Activated CD4-positive, alpha-beta T cell treated with anti-CD3 and anti-CD28 coated beads, Interleukin-2, amount 50 U/mL, for 24 hours (primary cell): Measurements from ENCODE around the gene TRIM44.
"Not testable (repeated sequence)": the region's sequence is repeated elsewhere in the genome, so short reads cannot be mapped to it uniquely, and the experiment has no call there.

Experiments
- DNase-seq, 2 donors: peaks; one replicate each; pipeline ENCODE4 v3.0.0-alpha.2; 2020; ENCODE audit warnings: low read depth in 1 of 2, low spot score in 1 of 2

Gene TRIM44

DNA sequence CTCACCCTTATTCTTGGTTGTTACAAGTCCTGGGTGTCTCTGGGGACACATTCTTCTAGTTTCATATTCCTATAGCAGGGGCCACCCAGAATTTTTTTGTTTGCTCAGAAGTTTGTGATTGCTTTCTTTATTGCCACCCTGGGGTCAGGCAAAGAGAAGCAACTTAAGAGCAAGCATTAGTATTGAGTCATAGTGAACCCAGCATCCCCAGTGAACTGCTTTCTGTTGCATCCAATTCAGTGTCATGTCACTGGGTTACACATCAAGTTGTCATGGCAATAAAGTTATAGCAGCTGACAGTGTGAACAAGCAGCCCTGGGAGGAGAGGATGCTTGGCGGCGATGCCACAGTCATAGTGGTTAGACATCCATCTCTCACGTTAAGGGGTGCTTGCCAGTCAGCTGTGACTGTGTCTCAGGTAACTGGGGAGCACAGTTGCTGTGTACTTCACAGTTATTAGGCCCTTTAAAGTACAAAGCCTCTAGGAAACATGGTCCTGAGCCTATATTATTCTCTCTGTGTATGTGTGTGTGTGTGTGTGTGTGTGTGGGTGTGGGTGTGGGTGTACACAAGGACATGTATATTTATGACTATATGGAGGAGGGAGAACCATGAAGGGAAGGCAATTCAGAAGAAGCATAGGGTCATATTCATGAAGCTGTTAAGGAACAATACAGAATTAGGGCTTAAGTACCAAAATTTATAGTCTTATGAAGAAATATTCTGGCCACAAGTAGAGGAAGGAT is 52.5 kb downstream of the TRIM44 start:
- DNase-seq: no peak

GRCh38 chr11:35715677-35716076 is 53.1 kb downstream of the TRIM44 start:
- DNase-seq: not testable (repeated sequence)

DNA sequence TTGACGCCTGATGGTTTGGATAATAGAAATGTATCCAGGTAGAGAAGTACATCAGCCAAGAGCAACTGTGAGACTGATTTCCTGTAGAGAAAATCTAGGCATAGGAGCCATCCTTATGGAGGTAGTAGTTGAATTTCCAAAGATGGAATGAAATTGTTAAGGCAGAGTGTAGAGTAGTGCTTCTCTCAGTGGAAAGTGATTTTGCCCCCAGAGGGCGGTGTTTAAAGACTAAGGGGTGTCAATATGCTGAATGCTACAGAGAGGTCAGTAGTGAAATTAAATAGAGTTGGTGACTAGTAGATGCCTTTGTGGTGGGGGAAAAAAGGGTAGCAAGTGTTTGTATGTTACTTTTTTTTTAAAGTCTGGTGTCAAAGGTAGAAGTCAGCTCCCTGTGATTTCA is 54.5 kb downstream of the TRIM44 start:
- DNase-seq: no peak

- no peak for DNase-seq
These were observed 54.9 kb downstream of the TRIM44 start for GRCh38 chr11:35717520-35717919.

DNA sequence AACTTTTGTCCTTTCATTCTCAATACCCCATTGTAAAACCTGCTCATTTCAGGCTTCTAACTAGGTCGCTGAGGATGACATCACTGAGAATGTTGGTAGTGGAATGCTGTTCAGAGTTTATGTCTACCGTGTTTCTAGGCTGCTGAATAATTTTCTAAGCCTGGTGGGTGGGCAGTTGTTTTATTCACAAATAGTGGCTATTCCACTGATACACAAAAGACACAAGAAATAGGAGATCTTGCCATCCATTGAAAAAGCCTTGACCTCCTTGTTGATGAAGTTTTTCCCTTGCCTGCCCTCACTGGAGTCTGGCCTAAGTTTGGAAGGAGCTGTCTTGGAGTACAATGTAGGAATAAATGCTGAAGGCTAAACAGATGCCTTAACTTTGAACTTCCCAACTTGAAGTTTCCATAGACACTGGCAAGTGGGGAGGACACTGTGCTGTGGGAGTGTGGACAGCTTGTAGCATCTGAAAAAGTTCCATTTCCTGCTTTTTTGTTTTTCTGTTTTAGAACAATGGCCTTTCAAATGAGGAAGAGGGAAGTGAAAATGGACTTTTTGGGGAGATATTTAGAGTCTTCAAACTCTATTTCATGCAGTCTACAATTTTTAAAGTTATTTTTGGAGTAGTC is 59.2 kb downstream of the TRIM44 start:
- no peak for DNase-seq

GRCh38 chr11:35722641-35723040 is 60.1 kb downstream of the TRIM44 start:
- no peak for DNase-seq

GRCh38 chr11:35723493-35723892 is 60.9 kb downstream of the TRIM44 start:
- no peak for DNase-seq

DNA sequence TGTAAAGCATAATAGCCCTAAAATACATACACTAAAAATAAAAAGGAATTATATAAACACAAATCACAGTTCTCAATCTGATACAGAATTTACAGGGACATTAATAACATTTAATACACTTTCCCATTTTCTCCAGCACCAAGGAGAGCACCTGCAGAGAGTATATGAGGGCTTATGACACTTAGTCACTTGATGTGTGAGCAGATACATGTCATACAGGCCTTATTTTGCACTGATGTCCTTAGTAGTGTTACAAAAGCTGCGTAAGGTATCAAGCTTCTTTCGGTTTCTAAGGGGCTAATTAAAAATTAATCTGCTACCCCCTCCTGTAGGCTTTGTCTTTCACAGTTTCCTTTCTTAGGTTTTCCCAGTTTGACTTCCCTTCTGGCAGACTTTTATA is 61.3 kb downstream of the TRIM44 start:
- no peak for DNase-seq

DNA sequence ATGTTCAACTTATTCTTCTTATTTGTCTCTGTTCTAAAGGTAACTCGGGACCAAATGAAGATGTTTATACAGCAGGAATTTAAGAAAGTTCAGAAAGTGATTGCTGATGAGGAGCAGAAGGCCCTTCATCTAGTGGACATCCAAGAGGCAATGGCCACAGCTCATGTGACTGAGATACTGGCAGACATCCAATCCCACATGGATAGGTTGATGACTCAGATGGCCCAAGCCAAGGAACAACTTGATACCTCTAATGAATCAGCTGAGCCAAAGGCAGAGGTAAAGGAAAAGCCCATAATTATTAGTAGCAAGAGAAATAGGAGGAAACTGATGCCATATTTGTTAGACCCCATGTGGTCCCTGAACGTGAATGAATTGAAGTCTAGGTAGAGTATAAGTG is 63.3 kb downstream of the TRIM44 start:
- DNase-seq: no peak

- DNase-seq: no peak
These were observed 64.6 kb downstream of the TRIM44 start for GRCh38 chr11:35727140-35727539.

DNA sequence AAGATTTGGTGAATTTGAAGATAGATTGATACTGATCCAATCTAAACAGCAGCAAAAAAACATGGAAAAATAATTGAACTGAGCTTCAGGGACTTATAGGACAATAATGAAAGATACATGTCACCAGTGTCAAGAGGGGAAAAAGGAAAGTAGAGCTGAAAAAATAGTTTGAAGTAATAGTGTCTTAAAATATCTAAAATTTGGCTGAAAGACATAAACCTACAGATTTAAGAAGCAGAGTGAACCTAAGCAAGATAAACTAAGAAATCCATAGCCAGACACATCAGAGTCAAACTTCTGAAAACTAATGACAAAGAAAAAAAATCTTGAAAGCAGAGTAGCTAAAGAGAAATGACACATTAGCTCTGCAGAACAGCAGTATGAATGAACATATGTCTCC is 67.7 kb downstream of the TRIM44 start:
- DNase-seq: no peak

- no peak for DNase-seq
These were observed 72.3 kb downstream of the TRIM44 start for GRCh38 chr11:35734669-35735410.

DNA sequence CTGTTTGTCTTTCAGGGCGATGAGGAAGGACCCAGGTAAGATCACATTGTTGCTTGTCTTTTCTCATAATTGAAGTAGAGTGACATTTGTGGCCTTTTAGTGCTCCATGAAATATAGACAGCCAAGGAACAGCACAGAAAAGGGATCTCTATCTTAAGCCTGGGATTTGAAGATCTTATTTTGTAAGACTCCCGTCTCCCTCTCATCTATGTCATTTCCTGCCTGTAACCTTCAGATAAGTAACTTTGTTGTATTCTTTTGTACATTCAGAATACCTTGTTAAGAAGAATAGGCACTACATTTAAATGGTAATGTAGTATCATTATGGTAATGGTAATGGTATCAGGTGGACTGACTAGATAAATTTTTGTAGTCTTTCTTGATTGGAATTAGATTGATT is 72.8 kb downstream of the TRIM44 start:
- DNase-seq: no peak

GRCh38 chr11:35735903-35736302 is 73.3 kb downstream of the TRIM44 start:
- DNase-seq: no peak

DNA sequence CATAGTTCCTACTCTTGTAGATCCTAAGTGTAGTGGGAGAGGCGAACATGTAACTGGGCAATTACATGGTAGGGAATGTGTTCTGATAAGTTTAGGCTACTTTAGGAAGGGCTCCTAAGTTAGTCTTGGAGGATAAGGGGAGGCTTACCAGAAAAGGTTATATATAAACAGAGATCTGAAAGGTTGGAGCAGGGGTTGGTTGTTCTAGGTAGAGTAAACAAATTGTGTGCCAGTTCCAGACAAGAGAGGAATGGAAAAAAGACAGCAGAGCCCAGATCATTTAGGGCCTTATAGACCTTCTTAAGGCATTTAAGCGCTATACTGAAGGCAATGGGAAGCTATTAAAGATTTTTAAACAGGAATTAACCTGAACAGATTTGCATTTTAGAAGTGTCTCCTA is 74.4 kb downstream of the TRIM44 start:
- DNase-seq: no peak

DNA sequence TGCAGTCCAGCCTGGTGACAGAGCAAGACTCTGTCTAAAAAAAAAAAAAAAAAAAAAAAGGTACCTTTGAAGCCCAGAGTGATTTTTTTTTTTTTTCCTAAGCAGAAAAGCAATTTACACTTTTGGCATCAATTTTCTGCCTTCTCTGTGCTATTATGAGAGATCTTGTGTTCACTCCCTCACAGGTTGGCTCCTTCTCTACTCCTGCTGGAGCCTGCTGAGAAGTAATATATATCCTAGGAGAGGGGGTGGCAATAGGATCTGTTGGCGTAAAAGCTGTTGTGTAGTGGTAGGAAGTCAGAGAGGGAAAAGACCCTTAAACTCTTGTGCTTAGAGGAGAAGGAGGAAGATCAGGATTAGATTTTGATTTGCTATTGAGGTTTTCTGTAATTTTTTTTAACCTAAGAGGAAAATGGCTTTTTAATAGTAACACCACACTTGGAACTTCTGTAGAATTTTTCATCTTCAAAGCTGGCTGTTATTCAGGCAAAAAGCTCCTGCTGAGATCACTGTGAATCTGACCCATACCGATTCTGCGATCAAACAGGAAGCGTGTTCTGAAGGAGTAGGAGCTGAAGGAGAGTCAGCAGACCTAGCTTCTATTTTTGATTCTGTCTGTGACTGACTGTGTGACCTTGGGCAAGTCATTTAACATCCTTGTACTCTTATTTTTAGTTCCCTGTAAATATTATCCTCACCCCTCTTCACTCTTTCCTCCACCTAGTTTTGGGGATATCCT is 77.7 kb downstream of the TRIM44 start:
- DNase-seq: no peak

GRCh38 chr11:35742707-35743454 is 80.3 kb downstream of the TRIM44 start:
- no peak for DNase-seq

DNA sequence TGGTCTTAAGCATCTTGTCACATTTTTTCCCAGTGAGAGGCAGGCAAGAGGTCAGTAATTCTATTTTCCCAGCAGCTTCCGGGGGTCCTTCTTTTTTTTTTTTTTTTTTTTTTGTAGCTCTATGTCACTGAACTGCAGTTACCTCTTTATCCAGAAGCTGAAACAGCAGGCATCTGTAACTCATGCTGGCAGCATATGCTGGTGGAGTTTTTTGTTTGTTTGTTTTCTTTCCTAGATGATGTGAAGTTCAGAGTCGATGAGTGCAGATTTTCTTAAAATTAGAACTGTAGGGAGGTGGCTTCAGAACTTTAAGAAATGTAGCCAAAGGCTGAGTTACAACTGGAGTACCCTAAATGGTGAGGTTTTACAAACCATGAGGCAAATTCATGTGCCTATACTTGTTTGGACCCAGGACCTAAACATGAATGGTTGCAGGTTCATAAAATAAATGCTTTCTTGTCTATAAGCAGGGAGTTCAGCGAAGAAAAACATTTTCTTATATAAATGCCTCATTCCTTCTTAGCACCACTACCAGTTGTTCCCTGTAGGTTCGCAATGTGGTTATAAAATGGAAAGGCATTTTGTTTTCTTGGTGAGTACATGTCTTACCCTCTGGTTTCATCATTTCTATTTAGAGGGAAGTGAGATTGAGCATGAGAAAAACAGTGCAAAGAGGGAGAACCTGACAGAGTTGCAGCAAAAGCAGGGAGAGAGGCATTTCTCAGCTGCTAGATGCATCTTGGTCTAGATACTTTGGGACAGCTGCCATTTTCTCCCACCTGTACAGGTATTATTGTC is 84.0 kb downstream of the TRIM44 start:
- no peak for DNase-seq

GRCh38 chr11:35747668-35748067 is 85.1 kb downstream of the TRIM44 start:
- no peak for DNase-seq

- DNase-seq: no peak
These were observed 86.1 kb downstream of the TRIM44 start for GRCh38 chr11:35748644-35749043.
